Activated T-helper 2 cell treated with anti-CD3 and anti-CD28 coated beads, Interferon-gamma antibody, Interleukin-2, Interleukin-4, amounts not matched to agents 10 μg/mL and 5 μg/mL and 100 μg/mL, durations not matched to agents 14 hours and 24 hours and 36 hours (primary cell): Measurements from ENCODE around the gene ADCY9. TPM values are rescaled to one million over a fixed set of nuclear protein-coding genes. Genes with fewer than 3 reads are reported as not detected.
"Not testable (repeated sequence)": the region's sequence is repeated elsewhere in the genome, so short reads cannot be mapped to it uniquely, and the experiment has no call there.

Experiments
- DNase-seq: peaks from one replicate; pipeline ENCODE4 v3.0.0; 2021; ENCODE audit warnings: low spot score
- H3K27ac Mint-ChIP-seq: one replicate; pipeline ENCODE4 v1.8.0; 2021; ENCODE audit warnings: mixed read lengths
- H3K27me3 Mint-ChIP-seq: one replicate; pipeline ENCODE4 v1.8.0; 2021; ENCODE audit warnings: low read depth, mixed read lengths
- H3K36me3 Mint-ChIP-seq: one replicate; pipeline ENCODE4 v1.8.0; 2021; ENCODE audit warnings: low read depth, mixed read lengths
- H3K4me1 Mint-ChIP-seq: one replicate; pipeline ENCODE4 v1.8.0; 2021; ENCODE audit warnings: low read depth, mixed read lengths
- H3K4me3 Mint-ChIP-seq: one replicate; pipeline ENCODE4 v1.8.0; 2021; ENCODE audit warnings: low read depth, mild to moderate bottlenecking, moderate library complexity, mixed read lengths
- H3K9me3 Mint-ChIP-seq: one replicate; pipeline ENCODE4 v1.8.0; 2021; ENCODE audit warnings: mixed read lengths
- intact Hi-C: fragments of 100-400 bp; cut with micrococcal nuclease; formaldehyde crosslinking; loops from one replicate; pipeline ENCODE4 v1.15.1; 2023
- total RNA-seq: library from RNA; stranded (reverse); gene quantifications from 2 replicates; pipeline ENCODE4 v1.2.3, GENCODE V29; 2022

The ADCY9 gene
- total RNA-seq: 6.0 and 7.7 TPM in 2 replicates

- peak; percentile 78 for DNase-seq
- H3K4me3 Mint-ChIP-seq: peak within 1 kb of the TSS; percentile 80
- H3K4me1 Mint-ChIP-seq: peaks cover 32% of the 10 kb centered on the region
- peaks cover 10% of the 10 kb centered on the region for H3K27me3 Mint-ChIP-seq
- H3K27ac Mint-ChIP-seq: no peak within 1 kb of the TSS
- intact Hi-C loops: loop anchor here (1.0 kb wide), 1 partner anchor 137 kb away; no protein-coding TSS in a partner anchor
- peaks cover 11% of the 10 kb centered on the region for H3K36me3 Mint-ChIP-seq
- H3K9me3 Mint-ChIP-seq: no peaks in the 10 kb centered on the region
These were observed at the start of gene ADCY9 for GRCh38 chr16:4116325-4117249. Gene ADCY9, minus strand, starts transcription at chr16:4116442. Its CDS starts 1,000 bp downstream, at chr16:4115442.

GRCh38 chr16:4160658-4161430, 44.6 kb upstream of the ADCY9 start:
- Mint-ChIP-seq H3K36me3 (no peaks in the 10 kb centered on the region), H3K9me3 (no peaks in the 10 kb centered on the region), H3K27me3 (peaks cover 2% of the 10 kb centered on the region), H3K4me3 (no peak overlapping the region), H3K4me1 (no peaks in the 10 kb centered on the region), H3K27ac (no peak overlapping the region)
- intact Hi-C loops: no loop called here
- DNase-seq: no peak

GRCh38 chr16:4159726-4160125, 43.5 kb upstream of the ADCY9 start:
- Mint-ChIP-seq H3K27ac (no peak overlapping the region), H3K27me3 (peaks cover 2% of the 10 kb centered on the region), H3K4me3 (no peak overlapping the region), H3K4me1 (no peaks in the 10 kb centered on the region), H3K9me3 (no peaks in the 10 kb centered on the region), H3K36me3 (no peaks in the 10 kb centered on the region)
- intact Hi-C loops: no loop called here
- no peak for DNase-seq

GRCh38 chr16:4158143-4159093, 42.2 kb upstream of the ADCY9 start:
- H3K9me3 Mint-ChIP-seq: no peaks in the 10 kb centered on the region

GRCh38 chr16:4157376-4157825, 41.2 kb upstream of the ADCY9 start:
- Mint-ChIP-seq H3K4me3 (no peak overlapping the region), H3K27me3 (peaks cover 2% of the 10 kb centered on the region), H3K4me1 (no peaks in the 10 kb centered on the region), H3K36me3 (no peaks in the 10 kb centered on the region), H3K9me3 (no peaks in the 10 kb centered on the region), H3K27ac (no peak overlapping the region)
- intact Hi-C loops: no loop called here
- no peak for DNase-seq

More at GRCh38 chr16:4158143-4159093, 42.2 kb upstream of the ADCY9 start:
- intact Hi-C loops: no loop called here
- peaks cover 2% of the 10 kb centered on the region for H3K27me3 Mint-ChIP-seq
- no peak for DNase-seq
- no peak overlapping the region for H3K4me3 Mint-ChIP-seq
- H3K36me3 Mint-ChIP-seq: no peaks in the 10 kb centered on the region
- H3K27ac Mint-ChIP-seq: no peak overlapping the region
- H3K4me1 Mint-ChIP-seq: no peaks in the 10 kb centered on the region

- H3K27me3 Mint-ChIP-seq, H3K27ac Mint-ChIP-seq, H3K4me3 Mint-ChIP-seq, H3K4me1 Mint-ChIP-seq, intact Hi-C loops, DNase-seq, H3K36me3 Mint-ChIP-seq, H3K9me3 Mint-ChIP-seq: not testable (repeated sequence)
These were observed 40.3 kb upstream of the ADCY9 start for GRCh38 chr16:4156503-4156902.

GRCh38 chr16:4153364-4153763, 37.1 kb upstream of the ADCY9 start:
- H3K9me3 Mint-ChIP-seq, H3K4me3 Mint-ChIP-seq, H3K4me1 Mint-ChIP-seq, intact Hi-C loops, DNase-seq, H3K27ac Mint-ChIP-seq, H3K27me3 Mint-ChIP-seq, H3K36me3 Mint-ChIP-seq: not testable (repeated sequence)

GRCh38 chr16:4152267-4152666, 36.0 kb upstream of the ADCY9 start:
- H3K4me3 Mint-ChIP-seq: no peak overlapping the region
- H3K27ac Mint-ChIP-seq: no peak overlapping the region
- no peaks in the 10 kb centered on the region for H3K9me3 Mint-ChIP-seq
- no peaks in the 10 kb centered on the region for H3K36me3 Mint-ChIP-seq
- DNase-seq: no peak
- H3K4me1 Mint-ChIP-seq: no peaks in the 10 kb centered on the region
- intact Hi-C loops: no loop called here
- H3K27me3 Mint-ChIP-seq: no peaks in the 10 kb centered on the region

- no peaks in the 10 kb centered on the region for H3K36me3 Mint-ChIP-seq
- peaks cover 2% of the 10 kb centered on the region for H3K4me1 Mint-ChIP-seq
- H3K27ac Mint-ChIP-seq: no peak overlapping the region
- H3K4me3 Mint-ChIP-seq: no peak overlapping the region
- no peaks in the 10 kb centered on the region for H3K9me3 Mint-ChIP-seq
- intact Hi-C loops: no loop called here
- DNase-seq: no peak
- no peaks in the 10 kb centered on the region for H3K27me3 Mint-ChIP-seq
These were observed 31.0 kb upstream of the ADCY9 start for GRCh38 chr16:4147236-4147635.

GRCh38 chr16:4142268-4142667, 26.0 kb upstream of the ADCY9 start:
- Mint-ChIP-seq H3K4me1 (peaks cover 13% of the 10 kb centered on the region), H3K36me3 (no peaks in the 10 kb centered on the region), H3K27ac (no peak overlapping the region), H3K4me3 (no peak overlapping the region), H3K9me3 (no peaks in the 10 kb centered on the region), H3K27me3 (peaks cover 2% of the 10 kb centered on the region)
- intact Hi-C loops: no loop called here
- DNase-seq: peak; percentile 71

- H3K27me3 Mint-ChIP-seq: peaks cover 2% of the 10 kb centered on the region
- no peaks in the 10 kb centered on the region for H3K36me3 Mint-ChIP-seq
- H3K9me3 Mint-ChIP-seq: no peaks in the 10 kb centered on the region
- peaks cover 13% of the 10 kb centered on the region for H3K4me1 Mint-ChIP-seq
- no peak overlapping the region for H3K27ac Mint-ChIP-seq
- H3K4me3 Mint-ChIP-seq: no peak overlapping the region
- intact Hi-C loops: no loop called here
- DNase-seq: no peak
These were observed 25.4 kb upstream of the ADCY9 start for GRCh38 chr16:4141604-4142003.

GRCh38 chr16:4140652-4141051, 24.4 kb upstream of the ADCY9 start:
- intact Hi-C loops: no loop called here
- no peak overlapping the region for H3K27ac Mint-ChIP-seq

More at GRCh38 chr16:4140652-4141051, 24.4 kb upstream of the ADCY9 start:
- no peak for DNase-seq
- H3K9me3 Mint-ChIP-seq: no peaks in the 10 kb centered on the region
- peaks cover 13% of the 10 kb centered on the region for H3K4me1 Mint-ChIP-seq
- H3K36me3 Mint-ChIP-seq: no peaks in the 10 kb centered on the region
- H3K4me3 Mint-ChIP-seq: no peak overlapping the region
- peaks cover 5% of the 10 kb centered on the region for H3K27me3 Mint-ChIP-seq
